Measurements from ENCODE around the gene CNOT6L.

The CNOT6L gene

GRCh38 chr4:77852892-77853495, 33.8 kb upstream of the CNOT6L start:
- no peak overlapping the region for H3K23ac ChIP-seq (ENCODE audit: low read length)
- no peaks in the 10 kb centered on the region for H3K36me3 ChIP-seq (ENCODE audit: control insufficient read depth in 1 of 2, insufficient read depth in 2 of 2, low read length in 2 of 2)
- H3K79me2 ChIP-seq (ENCODE audit: control insufficient read depth, insufficient read depth, low read length, poor library complexity): no peaks in the 10 kb centered on the region
- no peaks in the 10 kb centered on the region for H3K27me3 ChIP-seq (ENCODE audit: insufficient read depth, low read length)
- whole genome bisulfite sequencing (ENCODE audit: extremely low coverage, insufficient coverage, insufficient read length): no CpG with 5 or more reads among the region's 7 CpGs
- H2AK5ac ChIP-seq (ENCODE audit: low read length): no peak overlapping the region
- H3K4ac ChIP-seq (ENCODE audit: low read depth, low read length): no peak overlapping the region
- no peak overlapping the region for H3K14ac ChIP-seq (ENCODE audit: low read length)
- H3K4me3 ChIP-seq (ENCODE audit: low read depth, low read length): no peak overlapping the region
- H4K12ac ChIP-seq (ENCODE audit: low read depth, low read length): no peak overlapping the region
- H3K4me2 ChIP-seq (ENCODE audit: low read length): no peak overlapping the region
- H3K4me1 ChIP-seq (ENCODE audit: control insufficient read depth in 1 of 2, insufficient read depth in 2 of 2, low read length in 2 of 2): no peaks in the 10 kb centered on the region
- H2BK12ac ChIP-seq (ENCODE audit: low read length): no peak overlapping the region
- DNase-seq: no peak
- no peak overlapping the region for H3K18ac ChIP-seq (ENCODE audit: low read length)
- H2BK120ac ChIP-seq (ENCODE audit: insufficient read depth, low read length, poor library complexity): no peak overlapping the region
- no peak overlapping the region for H3K9ac ChIP-seq (ENCODE audit: low read length)
- no peak overlapping the region for H3K27ac ChIP-seq (ENCODE audit: low read depth, low read length)
- no peak overlapping the region for H4K8ac ChIP-seq (ENCODE audit: low read depth, low read length)
- no peaks in the 10 kb centered on the region for H3K79me1 ChIP-seq (ENCODE audit: low read length)
- H3K9me3 ChIP-seq (ENCODE audit: insufficient read depth, low read depth, low read length): no peaks in the 10 kb centered on the region
- H4K91ac ChIP-seq (ENCODE audit: low read depth, low read length): no peak overlapping the region
- no peak overlapping the region for H2AFZ ChIP-seq (ENCODE audit: insufficient read depth, low read length, poor library complexity)
- no peak overlapping the region for H2BK5ac ChIP-seq (ENCODE audit: low read depth, low read length, poor library complexity)

GRCh38 chr4:77849278-77849965, 30.3 kb upstream of the CNOT6L start:
- no peaks in the 10 kb centered on the region for H3K4me1 ChIP-seq (ENCODE audit: control insufficient read depth in 1 of 2, insufficient read depth in 2 of 2, low read length in 2 of 2)
- no peak overlapping the region for H3K18ac ChIP-seq (ENCODE audit: low read length)
- H3K4me2 ChIP-seq (ENCODE audit: low read length): no peak overlapping the region
- no peaks in the 10 kb centered on the region for H3K27me3 ChIP-seq (ENCODE audit: insufficient read depth, low read length)
- H3K23ac ChIP-seq (ENCODE audit: low read length): no peak overlapping the region
- H2AK5ac ChIP-seq (ENCODE audit: low read length): no peak overlapping the region
- H3K9ac ChIP-seq (ENCODE audit: low read length): no peak overlapping the region
- H3K9me3 ChIP-seq (ENCODE audit: insufficient read depth, low read depth, low read length): no peaks in the 10 kb centered on the region
- DNase-seq: no peak
- no peak overlapping the region for H2BK5ac ChIP-seq (ENCODE audit: low read depth, low read length, poor library complexity)
- no peak overlapping the region for H3K14ac ChIP-seq (ENCODE audit: low read length)
- H3K36me3 ChIP-seq (ENCODE audit: control insufficient read depth in 1 of 2, insufficient read depth in 2 of 2, low read length in 2 of 2): no peaks in the 10 kb centered on the region
- H2BK120ac ChIP-seq (ENCODE audit: insufficient read depth, low read length, poor library complexity): no peak overlapping the region
- H4K91ac ChIP-seq (ENCODE audit: low read depth, low read length): no peak overlapping the region
- H2AFZ ChIP-seq (ENCODE audit: insufficient read depth, low read length, poor library complexity): no peak overlapping the region
- H3K79me1 ChIP-seq (ENCODE audit: low read length): no peaks in the 10 kb centered on the region
- no CpG with 5 or more reads among the region's 12 CpGs for WGBS (ENCODE audit: extremely low coverage, insufficient coverage, insufficient read length)
- H4K12ac ChIP-seq (ENCODE audit: low read depth, low read length): no peak overlapping the region
- no peak overlapping the region for H3K4ac ChIP-seq (ENCODE audit: low read depth, low read length)
- no peak overlapping the region for H4K8ac ChIP-seq (ENCODE audit: low read depth, low read length)
- no peak overlapping the region for H3K4me3 ChIP-seq (ENCODE audit: low read depth, low read length)
- no peak overlapping the region for H2BK12ac ChIP-seq (ENCODE audit: low read length)
- H3K27ac ChIP-seq (ENCODE audit: low read depth, low read length): no peak overlapping the region
- no peaks in the 10 kb centered on the region for H3K79me2 ChIP-seq (ENCODE audit: control insufficient read depth, insufficient read depth, low read length, poor library complexity)

GRCh38 chr4:77848508-77848907, 29.3 kb upstream of the CNOT6L start:
- no peak overlapping the region for H3K27ac ChIP-seq (ENCODE audit: low read depth, low read length)
- H3K4me3 ChIP-seq (ENCODE audit: low read depth, low read length): no peak overlapping the region
- H3K23ac ChIP-seq (ENCODE audit: low read length): no peak overlapping the region
- no peak overlapping the region for H4K91ac ChIP-seq (ENCODE audit: low read depth, low read length)
- no peak overlapping the region for H3K18ac ChIP-seq (ENCODE audit: low read length)
- H3K4me2 ChIP-seq (ENCODE audit: low read length): no peak overlapping the region
- H3K9me3 ChIP-seq (ENCODE audit: insufficient read depth, low read depth, low read length): no peaks in the 10 kb centered on the region
- H2BK5ac ChIP-seq (ENCODE audit: low read depth, low read length, poor library complexity): no peak overlapping the region
- DNase-seq: no peak
- H3K14ac ChIP-seq (ENCODE audit: low read length): no peak overlapping the region
- whole genome bisulfite sequencing (ENCODE audit: extremely low coverage, insufficient coverage, insufficient read length): no CpG with 5 or more reads among the region's 6 CpGs
- no peak overlapping the region for H2AK5ac ChIP-seq (ENCODE audit: low read length)
- H4K12ac ChIP-seq (ENCODE audit: low read depth, low read length): no peak overlapping the region
- H4K8ac ChIP-seq (ENCODE audit: low read depth, low read length): no peak overlapping the region
- H3K36me3 ChIP-seq (ENCODE audit: control insufficient read depth in 1 of 2, insufficient read depth in 2 of 2, low read length in 2 of 2): no peaks in the 10 kb centered on the region
- H3K9ac ChIP-seq (ENCODE audit: low read length): no peak overlapping the region
- no peak overlapping the region for H2BK12ac ChIP-seq (ENCODE audit: low read length)
- H3K79me2 ChIP-seq (ENCODE audit: control insufficient read depth, insufficient read depth, low read length, poor library complexity): no peaks in the 10 kb centered on the region
- H3K79me1 ChIP-seq (ENCODE audit: low read length): no peaks in the 10 kb centered on the region
- H3K4me1 ChIP-seq (ENCODE audit: control insufficient read depth in 1 of 2, insufficient read depth in 2 of 2, low read length in 2 of 2): no peaks in the 10 kb centered on the region
- H3K27me3 ChIP-seq (ENCODE audit: insufficient read depth, low read length): no peaks in the 10 kb centered on the region
- H3K4ac ChIP-seq (ENCODE audit: low read depth, low read length): no peak overlapping the region
- no peak overlapping the region for H2AFZ ChIP-seq (ENCODE audit: insufficient read depth, low read length, poor library complexity)
- H2BK120ac ChIP-seq (ENCODE audit: insufficient read depth, low read length, poor library complexity): no peak overlapping the region

- no peak overlapping the region for H3K14ac ChIP-seq (ENCODE audit: low read length)
- no peak overlapping the region for H4K91ac ChIP-seq (ENCODE audit: low read depth, low read length)
- H3K9me3 ChIP-seq (ENCODE audit: insufficient read depth, low read depth, low read length): no peaks in the 10 kb centered on the region
- WGBS (ENCODE audit: extremely low coverage, insufficient coverage, insufficient read length): no CpG with 5 or more reads among the region's 3 CpGs
- H3K23ac ChIP-seq (ENCODE audit: low read length): no peak overlapping the region
- H2AFZ ChIP-seq (ENCODE audit: insufficient read depth, low read length, poor library complexity): no peak overlapping the region
- no peaks in the 10 kb centered on the region for H3K79me2 ChIP-seq (ENCODE audit: control insufficient read depth, insufficient read depth, low read length, poor library complexity)
- no peaks in the 10 kb centered on the region for H3K79me1 ChIP-seq (ENCODE audit: low read length)
- no peak overlapping the region for H2BK12ac ChIP-seq (ENCODE audit: low read length)
- no peak overlapping the region for H3K4me3 ChIP-seq (ENCODE audit: low read depth, low read length)
- no peak overlapping the region for H3K18ac ChIP-seq (ENCODE audit: low read length)
- no peak overlapping the region for H4K12ac ChIP-seq (ENCODE audit: low read depth, low read length)
- H3K9ac ChIP-seq (ENCODE audit: low read length): no peak overlapping the region
- no peak overlapping the region for H2BK120ac ChIP-seq (ENCODE audit: insufficient read depth, low read length, poor library complexity)
- no peak overlapping the region for H2AK5ac ChIP-seq (ENCODE audit: low read length)
- no peak overlapping the region for H3K4me2 ChIP-seq (ENCODE audit: low read length)
- H3K4ac ChIP-seq (ENCODE audit: low read depth, low read length): no peak overlapping the region
- no peak overlapping the region for H4K8ac ChIP-seq (ENCODE audit: low read depth, low read length)
- no peaks in the 10 kb centered on the region for H3K27me3 ChIP-seq (ENCODE audit: insufficient read depth, low read length)
- no peaks in the 10 kb centered on the region for H3K36me3 ChIP-seq (ENCODE audit: control insufficient read depth in 1 of 2, insufficient read depth in 2 of 2, low read length in 2 of 2)
- H2BK5ac ChIP-seq (ENCODE audit: low read depth, low read length, poor library complexity): no peak overlapping the region
- H3K4me1 ChIP-seq (ENCODE audit: control insufficient read depth in 1 of 2, insufficient read depth in 2 of 2, low read length in 2 of 2): no peaks in the 10 kb centered on the region
- no peak overlapping the region for H3K27ac ChIP-seq (ENCODE audit: low read depth, low read length)
- no peak for DNase-seq
Observed at GRCh38 chr4:77845929-77846328, 26.8 kb upstream of the CNOT6L start.
